ENCODE measurements around the gene STAT3.
"Not testable (repeated sequence)": the region's sequence is repeated elsewhere in the genome, so short reads cannot be mapped to it uniquely, and the experiment has no call there.

The STAT3 gene

GRCh38 chr17:42378959-42379594 lies 9.2 kb downstream of the STAT3 start:
- DNase-seq = no peak

GRCh38 chr17:42378359-42378958 lies 9.8 kb downstream of the STAT3 start:
- no peak for DNase-seq

- DNase-seq = no peak
Measured at GRCh38 chr17:42373896-42374295, 14.3 kb downstream of the STAT3 start.

- no peak for DNase-seq
Measured at GRCh38 chr17:42372142-42372541, 16.1 kb downstream of the STAT3 start.

- not testable (repeated sequence) for DNase-seq
Measured at GRCh38 chr17:42368797-42369561, 19.3 kb downstream of the STAT3 start.

- not testable (repeated sequence) for DNase-seq
Measured at GRCh38 chr17:42368310-42368709, 19.9 kb downstream of the STAT3 start.

- DNase-seq = not testable (repeated sequence)
Measured at GRCh38 chr17:42366176-42367023, 21.8 kb downstream of the STAT3 start.

- DNase-seq = no peak
Measured at GRCh38 chr17:42365136-42365535, 23.1 kb downstream of the STAT3 start.

- DNase-seq = no peak
Measured at GRCh38 chr17:42363767-42364585, 24.3 kb downstream of the STAT3 start.

- DNase-seq = no peak
Measured at GRCh38 chr17:42363231-42363630, 25.0 kb downstream of the STAT3 start.

- DNase-seq = no peak
Measured at GRCh38 chr17:42362245-42362961, 25.8 kb downstream of the STAT3 start.

- peak in 1 of 2 donors; percentile 36 for DNase-seq
Measured at GRCh38 chr17:42361781-42362186, 26.5 kb downstream of the STAT3 start.

- not testable (repeated sequence) for DNase-seq
Measured at GRCh38 chr17:42360388-42360787, 27.9 kb downstream of the STAT3 start.

- no peak for DNase-seq
Measured at GRCh38 chr17:42359133-42359532, 29.1 kb downstream of the STAT3 start.

- no peak for DNase-seq
Measured at GRCh38 chr17:42358434-42358833, 29.8 kb downstream of the STAT3 start.

- DNase-seq = no peak
Measured at GRCh38 chr17:42354956-42355843, 33.0 kb downstream of the STAT3 start.

GRCh38 chr17:42348104-42348503 lies 40.1 kb downstream of the STAT3 start:
- no peak for DNase-seq

- no peak for DNase-seq
Measured at GRCh38 chr17:42347606-42348005, 40.6 kb downstream of the STAT3 start.

- DNase-seq = no peak
Measured at GRCh38 chr17:42347198-42347597, 41.0 kb downstream of the STAT3 start.

- no peak for DNase-seq
Measured at GRCh38 chr17:42346481-42346880, 41.8 kb downstream of the STAT3 start.

Measured in stimulated activated CD4-positive, alpha-beta T cell treated with anti-CD3 and anti-CD28 coated beads, Interleukin-2, amount 100 ng/mL, for 48 hours (primary cell).